GM18505 (cell line): Measurements from ENCODE around the gene MYL4.
"Not testable (repeated sequence)": the region's sequence is repeated elsewhere in the genome, so short reads cannot be mapped to it uniquely, and the experiment has no call there.

ENCODE experiments used
- ATAC-seq: cut with Tn5 transposase; IDR thresholded peaks from one replicate; pipeline ENCODE4 v1.9.1; 2021; ENCODE audit not compliant: unreplicated experiment
- POLR2A ChIP-seq: IDR thresholded peaks from 4 replicates; pipeline ENCODE4 v1.6.1; 2011; ENCODE audit warnings: borderline replicate concordance; ENCODE audit not compliant: insufficient read depth, insufficient read length; ENCODE audit errors: extremely low read depth

MYL4 gene

DNA sequence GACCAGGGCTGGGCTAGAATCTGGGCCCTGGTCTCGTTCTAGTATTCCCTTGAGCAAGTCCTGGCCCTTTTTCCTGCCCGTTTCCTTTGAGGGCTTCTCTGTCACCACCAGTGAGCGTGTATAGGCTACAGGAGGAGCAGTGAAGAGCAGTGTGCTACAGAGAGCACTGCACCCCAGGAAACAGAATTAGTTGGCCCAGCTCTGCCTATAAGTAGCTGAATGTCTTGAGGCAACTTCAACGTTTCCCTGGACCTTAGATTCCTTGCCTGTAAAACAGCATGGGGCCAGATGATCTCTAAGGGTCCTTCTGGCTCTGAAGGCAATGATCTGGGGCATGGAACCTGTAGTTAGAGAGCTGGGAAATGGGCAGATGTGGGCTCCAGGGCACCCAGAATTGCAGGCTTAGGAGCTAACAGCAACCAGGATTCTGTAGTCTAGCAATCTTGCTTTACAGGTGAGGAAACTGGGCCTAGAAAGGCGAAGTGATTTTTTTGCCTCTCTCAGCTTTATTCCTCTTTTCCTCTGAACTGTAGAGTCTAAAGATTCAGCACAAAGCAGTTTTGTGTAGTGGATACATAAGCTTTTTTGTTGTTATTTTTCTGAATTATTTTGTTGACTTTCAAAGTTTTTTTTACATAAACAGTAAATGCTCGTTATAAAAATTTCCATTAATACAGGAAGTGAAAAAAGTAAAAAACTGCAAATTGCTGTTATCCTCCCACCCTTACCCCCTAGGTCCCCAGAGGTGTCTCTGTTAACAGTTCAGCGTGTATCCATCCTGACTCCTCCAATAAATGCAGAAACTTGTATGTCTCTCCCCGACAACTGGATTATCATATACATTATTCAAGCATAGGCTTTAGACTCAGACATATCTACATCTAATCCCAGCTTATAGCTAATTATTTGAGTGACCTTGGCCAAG, 1.7 kb upstream of the MYL4 start:
- TF ChIP-seq POLR2A: no peak
- no peak for ATAC-seq

DNA sequence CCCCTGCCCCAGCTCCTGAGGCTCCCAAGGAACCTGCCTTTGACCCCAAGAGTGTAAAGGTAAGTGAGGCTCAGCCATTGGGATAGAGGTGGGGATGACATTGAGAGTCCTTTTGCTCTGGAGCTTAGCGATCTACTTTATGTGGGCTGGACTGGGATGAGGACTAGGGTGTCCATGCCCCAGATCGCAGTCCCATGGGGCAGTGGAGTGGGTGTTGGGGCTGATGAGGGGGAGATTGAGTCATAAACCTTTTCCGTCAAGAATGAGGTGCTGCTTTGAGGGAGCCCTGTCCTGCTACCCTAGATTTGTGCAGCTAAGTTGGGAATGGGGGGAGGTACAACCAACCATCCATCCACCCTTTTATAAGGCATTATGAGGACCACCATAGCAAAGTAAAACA, 351 bp downstream of the MYL4 start:
- no peak for ATAC-seq

DNA sequence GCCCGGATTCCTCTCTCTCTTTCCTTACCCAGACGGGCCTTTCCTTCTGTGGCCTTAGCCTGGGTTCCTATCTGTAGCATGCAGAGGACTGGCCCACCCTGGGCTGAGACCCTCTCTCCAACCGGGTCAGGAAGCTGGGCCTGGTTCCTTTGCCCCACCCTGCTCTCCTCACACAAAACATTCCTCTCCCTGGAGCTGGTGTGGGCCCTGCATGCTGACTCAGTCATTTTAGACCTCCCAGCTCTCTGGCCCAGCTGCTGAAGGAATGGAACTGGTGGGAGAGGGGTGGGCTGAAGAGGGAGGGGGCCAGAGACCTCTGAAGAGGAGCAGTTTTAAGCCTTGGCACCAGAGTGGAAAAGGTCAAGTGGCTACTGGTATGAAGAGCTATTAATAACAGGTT, 957 bp downstream of the MYL4 start:
- ATAC-seq: no peak
- TF ChIP-seq POLR2A: no peak

More for the DNA sequence above, 351 bp downstream of the MYL4 start:
- TF ChIP-seq POLR2A: no peak

DNA sequence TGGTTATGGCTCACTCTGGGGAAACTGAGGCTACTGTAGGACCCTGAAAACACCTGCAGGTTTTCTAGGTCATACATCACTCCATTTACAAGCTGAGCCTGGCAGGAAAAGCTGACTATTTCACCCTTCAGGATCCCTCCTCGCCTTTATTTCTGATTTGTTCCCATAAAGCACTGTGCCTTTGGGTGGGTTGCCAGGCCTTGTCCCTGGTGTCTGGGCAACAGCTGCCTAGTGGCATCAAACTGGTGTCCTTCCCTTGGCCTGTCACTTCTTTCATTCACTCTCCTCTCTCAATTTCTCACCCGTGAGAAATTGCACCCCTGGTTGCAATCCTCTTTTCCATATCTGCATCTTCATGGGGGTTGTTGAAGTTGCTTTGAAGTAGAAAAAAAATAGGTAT, 1.6 kb downstream of the MYL4 start:
- TF ChIP-seq POLR2A: no peak
- no peak for ATAC-seq

DNA sequence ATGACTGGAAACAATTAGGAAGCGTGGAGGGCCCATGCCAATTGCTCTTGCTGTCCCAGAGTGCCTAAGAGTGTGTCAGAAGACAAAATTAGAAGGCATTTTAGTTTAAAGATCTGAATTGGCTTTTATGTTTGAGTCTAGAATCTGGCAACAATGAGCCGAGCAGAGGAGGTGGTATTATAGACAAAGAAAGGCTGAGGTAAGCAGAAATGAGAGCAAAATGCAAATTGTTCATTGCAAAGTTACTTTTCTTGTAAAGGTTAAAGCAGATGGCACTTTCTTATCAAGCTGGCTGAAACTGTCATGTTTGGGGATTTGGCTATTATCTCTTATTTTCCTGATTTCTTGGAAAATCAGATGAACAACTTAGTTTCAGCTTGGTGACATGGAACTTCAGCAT, 3.3 kb downstream of the MYL4 start:
- ATAC-seq: no peak
- no peak for TF ChIP-seq POLR2A

DNA sequence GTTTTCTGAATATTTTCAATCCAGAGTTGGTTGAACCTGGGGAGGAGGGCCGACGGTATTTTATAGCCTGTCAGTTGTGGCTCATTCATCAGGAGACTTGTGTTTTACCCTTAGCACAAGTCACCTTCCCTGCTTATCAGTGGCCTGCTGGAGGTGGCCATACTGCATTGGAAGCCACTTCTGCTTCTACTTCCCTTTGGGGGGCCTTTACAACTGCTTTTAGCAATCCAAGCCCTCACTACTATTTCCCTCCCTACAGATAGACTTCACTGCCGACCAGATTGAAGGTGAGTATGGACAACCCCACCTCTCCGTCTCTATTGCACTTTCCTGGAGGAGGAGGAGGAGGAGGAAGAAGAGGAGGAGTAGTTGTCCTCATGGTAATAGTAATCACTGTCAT, 4.4 kb downstream of the MYL4 start:
- ATAC-seq: no peak

DNA sequence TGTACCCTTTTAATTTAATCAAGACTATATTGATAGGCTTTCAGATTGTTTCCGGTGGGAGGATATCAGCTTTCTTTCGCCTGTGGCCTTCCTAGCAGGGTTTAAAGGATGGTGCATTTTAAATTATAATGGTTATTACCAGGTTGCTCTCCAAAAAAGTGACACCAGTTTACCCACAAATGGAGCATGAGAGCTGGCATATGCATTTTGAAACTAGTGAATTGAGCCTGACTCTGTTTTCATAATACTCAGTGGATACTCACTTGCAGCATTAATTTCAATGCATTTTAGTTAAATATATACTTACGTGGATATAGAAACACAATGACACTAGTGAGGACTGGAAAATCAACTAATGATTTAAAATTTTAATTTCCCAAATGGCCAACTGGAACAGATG, 5.8 kb downstream of the MYL4 start:
- no peak for TF ChIP-seq POLR2A
- ATAC-seq: no peak

More for the DNA sequence above, 4.4 kb downstream of the MYL4 start:
- TF ChIP-seq POLR2A: no peak

DNA sequence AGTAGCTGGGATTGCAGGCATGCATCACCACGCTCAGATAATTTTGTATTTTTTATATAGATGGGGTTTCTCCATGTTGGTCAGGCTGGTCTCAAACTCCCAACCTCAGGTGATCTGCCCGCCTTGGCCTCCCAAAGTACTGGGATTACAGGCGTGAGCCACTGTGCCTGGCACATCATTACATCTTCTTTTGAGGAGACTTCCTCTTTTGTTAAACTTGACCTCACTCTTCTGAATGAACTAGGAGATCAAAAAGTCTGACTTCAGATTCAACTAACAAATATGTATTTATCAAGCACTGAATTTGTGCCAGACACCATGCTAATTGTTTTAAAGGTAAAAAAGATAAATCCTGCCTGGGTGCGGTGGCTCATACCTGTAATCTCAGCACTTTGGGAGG, 7.7 kb downstream of the MYL4 start:
- ATAC-seq: not testable (repeated sequence)

DNA sequence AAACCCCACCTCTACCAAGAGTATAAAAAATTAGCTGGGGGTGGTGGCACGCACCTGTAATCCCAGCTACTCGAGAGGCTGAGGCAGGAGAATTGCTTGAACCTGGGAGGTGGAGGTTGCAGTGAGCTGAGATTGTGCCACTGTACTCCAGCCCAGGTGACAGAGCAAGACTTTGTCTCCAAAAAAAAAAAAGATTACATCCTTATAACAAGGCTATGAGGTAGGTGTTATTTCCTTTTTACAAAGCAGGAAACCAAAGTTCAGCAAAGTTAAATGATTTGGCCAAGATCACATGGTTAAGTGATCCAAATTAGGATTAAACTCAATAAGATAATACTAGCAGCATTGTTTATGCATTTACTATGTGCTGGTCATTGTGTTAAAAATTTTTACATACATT, 8.1 kb downstream of the MYL4 start:
- not testable (repeated sequence) for ATAC-seq

DNA sequence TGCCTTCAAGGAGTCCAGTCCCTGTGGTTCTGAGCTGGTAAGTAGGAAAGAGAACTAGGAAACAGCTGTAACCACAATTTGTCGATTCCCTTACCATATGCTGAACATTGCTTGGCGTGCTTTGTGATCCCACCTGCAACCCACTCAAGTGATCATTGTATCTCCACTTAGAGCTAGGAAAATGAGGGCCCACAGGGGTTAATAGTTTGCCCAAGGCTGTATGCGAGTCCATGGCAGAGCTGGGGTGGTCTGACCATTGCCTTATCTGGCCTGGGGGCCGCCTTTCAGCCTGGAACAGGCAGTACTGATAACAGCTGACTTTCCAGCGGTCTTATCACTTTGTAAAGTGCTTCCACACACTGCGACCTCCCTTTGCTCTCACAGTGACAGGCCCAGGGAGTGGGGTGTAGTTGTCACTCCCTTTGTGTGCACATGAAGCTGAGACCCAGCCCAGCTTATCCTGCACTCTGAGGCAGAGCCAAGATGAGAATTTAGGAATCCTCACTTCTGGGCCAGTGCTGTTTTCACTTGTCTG, 9.8 kb downstream of the MYL4 start:
- ATAC-seq: no peak
- no peak for TF ChIP-seq POLR2A

DNA sequence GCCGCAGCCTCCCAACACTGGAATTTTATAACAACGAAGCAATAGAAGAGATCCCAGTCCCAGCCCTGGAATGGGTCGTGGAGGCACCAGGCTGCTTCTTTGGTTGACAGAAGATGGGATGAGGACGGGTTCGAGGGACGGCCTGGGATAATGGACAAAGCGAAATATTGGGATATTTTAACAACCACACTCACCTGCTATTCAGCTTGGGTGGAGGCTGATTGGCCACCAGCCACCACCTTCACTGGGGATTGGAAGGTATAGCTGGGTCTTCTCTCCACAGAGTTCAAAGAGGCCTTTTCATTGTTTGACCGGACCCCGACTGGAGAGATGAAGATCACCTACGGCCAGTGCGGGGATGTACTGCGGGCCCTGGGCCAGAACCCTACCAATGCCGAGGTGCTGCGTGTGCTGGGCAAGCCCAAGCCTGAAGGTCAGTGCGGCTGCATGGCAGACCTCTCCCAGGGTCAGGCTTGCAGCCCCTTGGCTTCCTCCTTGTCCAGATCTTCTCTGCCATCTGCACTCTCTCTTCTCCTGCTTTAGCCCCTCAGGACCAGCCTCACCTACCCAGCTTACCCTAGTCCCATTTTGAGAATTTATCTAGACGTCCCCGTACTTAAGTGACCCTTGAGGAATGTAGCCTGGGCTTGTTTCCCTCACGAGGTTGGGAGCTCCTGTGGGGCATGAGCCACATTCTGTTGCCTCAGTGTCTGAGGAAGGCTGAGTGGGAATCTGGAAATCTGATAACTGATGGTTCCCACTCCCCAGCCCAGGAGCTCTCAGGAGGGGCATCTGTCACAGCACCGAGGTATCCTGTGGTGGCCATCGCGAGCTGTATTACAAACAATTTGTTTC, 10.7 kb downstream of the MYL4 start:
- no peak for ATAC-seq
- no peak for TF ChIP-seq POLR2A

DNA sequence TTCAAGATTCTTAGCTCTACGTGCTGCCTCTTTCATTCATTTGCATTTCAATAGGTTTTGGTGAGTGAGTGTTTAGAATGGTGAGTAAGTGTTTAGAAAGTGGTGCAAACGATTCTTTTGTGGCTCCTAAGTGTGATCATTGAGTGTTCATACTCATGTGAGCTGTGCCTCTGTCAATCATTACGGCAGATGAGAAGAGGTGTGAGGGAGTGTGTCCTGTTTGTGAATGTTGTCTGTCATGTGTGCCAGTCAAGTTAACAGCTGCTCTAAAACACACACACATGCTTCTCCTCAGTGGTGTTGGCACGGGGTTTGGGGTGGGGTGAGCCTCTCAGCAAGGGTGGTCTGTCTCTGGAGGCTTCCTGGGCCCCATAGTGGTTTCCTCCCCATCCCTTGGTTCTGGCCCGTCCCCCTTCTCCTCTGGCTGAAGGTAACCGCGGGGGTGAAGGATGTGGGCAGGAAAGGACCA, 11.4 kb downstream of the MYL4 start:
- no peak for TF ChIP-seq POLR2A
- ATAC-seq: no peak

DNA sequence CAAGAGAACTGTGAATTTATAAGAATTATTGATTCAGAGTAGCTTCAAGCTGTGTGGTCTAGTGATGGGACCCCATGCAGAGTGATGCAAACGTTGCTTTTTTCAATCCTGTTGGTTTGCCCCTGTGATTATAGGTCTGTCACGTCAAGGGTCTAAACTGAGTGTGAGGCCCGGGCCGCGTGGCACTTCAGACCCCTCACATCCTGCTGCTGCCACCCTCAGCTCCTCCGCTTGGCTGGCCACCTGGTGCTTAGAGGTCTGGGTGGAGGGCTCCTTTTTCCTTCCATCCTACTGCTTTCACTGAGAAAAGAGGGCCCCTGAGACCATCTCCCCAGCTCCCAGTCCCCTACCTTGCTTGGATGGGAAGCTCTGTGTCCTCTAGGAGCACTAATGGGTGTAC, 12.0 kb downstream of the MYL4 start:
- no peak for TF ChIP-seq POLR2A
- ATAC-seq: no peak

DNA sequence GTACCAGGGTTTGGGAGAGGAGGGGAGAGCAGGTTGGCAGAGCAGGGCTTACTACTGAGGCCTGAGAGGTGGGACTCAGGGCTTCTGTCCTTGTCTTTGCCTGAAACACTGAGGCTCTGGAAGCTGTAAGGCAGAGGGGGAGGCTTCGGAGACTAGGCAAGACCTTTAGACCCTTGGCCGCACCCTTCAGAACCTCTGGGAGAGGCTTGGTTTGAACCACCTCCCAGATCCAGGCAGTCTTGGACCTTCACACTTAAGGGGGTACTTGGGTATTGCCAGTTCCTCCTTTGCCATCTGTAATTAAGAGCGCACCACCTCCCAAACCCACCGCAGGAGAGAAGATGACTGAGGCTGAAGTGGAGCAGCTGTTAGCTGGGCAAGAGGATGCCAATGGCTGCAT, 12.9 kb downstream of the MYL4 start:
- no peak for ATAC-seq
- no peak for TF ChIP-seq POLR2A
